Measurements from ENCODE around the gene PLXDC2.

The PLXDC2 gene

GRCh38 chr10:19865676-19866075 is 49.4 kb downstream of the PLXDC2 start:
- in situ Hi-C loops (cut with MboI; ENCODE audit: low pct_unique_long_range_greater_than_20kb, low sequenced_read_pairs, unreplicated experiment), result no loop called here
- no peak for TF ChIP-seq CTCF (IDR thresholded peaks at IDR 0.05; ENCODE audit: extremely low read depth, insufficient read depth, missing control alignments)
- DNase-seq (ENCODE audit: low spot score), result no peak

- no peak for DNase-seq (ENCODE audit: low spot score)
- TF ChIP-seq CTCF (IDR thresholded peaks at IDR 0.05; ENCODE audit: extremely low read depth, insufficient read depth, missing control alignments), result no peak
- in situ Hi-C loops (cut with MboI; ENCODE audit: low pct_unique_long_range_greater_than_20kb, low sequenced_read_pairs, unreplicated experiment), result no loop called here
Observed at GRCh38 chr10:19869370-19869769, 53.1 kb downstream of the PLXDC2 start.

- in situ Hi-C loops (cut with MboI; ENCODE audit: low pct_unique_long_range_greater_than_20kb, low sequenced_read_pairs, unreplicated experiment), result no loop called here
- DNase-seq (ENCODE audit: low spot score), result no peak
- no peak for TF ChIP-seq CTCF (IDR thresholded peaks at IDR 0.05; ENCODE audit: extremely low read depth, insufficient read depth, missing control alignments)
Observed at GRCh38 chr10:19872504-19873271, 56.5 kb downstream of the PLXDC2 start.

- no peak for DNase-seq (ENCODE audit: low spot score)
- in situ Hi-C loops (cut with MboI; ENCODE audit: low pct_unique_long_range_greater_than_20kb, low sequenced_read_pairs, unreplicated experiment), result no loop called here
- no peak for TF ChIP-seq CTCF (IDR thresholded peaks at IDR 0.05; ENCODE audit: extremely low read depth, insufficient read depth, missing control alignments)
Observed at GRCh38 chr10:19874190-19874589, 58.0 kb downstream of the PLXDC2 start.

- DNase-seq (ENCODE audit: low spot score), result no peak
- no peak for TF ChIP-seq CTCF (IDR thresholded peaks at IDR 0.05; ENCODE audit: extremely low read depth, insufficient read depth, missing control alignments)
- in situ Hi-C loops (cut with MboI; ENCODE audit: low pct_unique_long_range_greater_than_20kb, low sequenced_read_pairs, unreplicated experiment), result no loop called here
Observed at GRCh38 chr10:19874791-19875190, 58.6 kb downstream of the PLXDC2 start.

GRCh38 chr10:19876570-19876969 is 60.3 kb downstream of the PLXDC2 start:
- no peak for TF ChIP-seq CTCF (IDR thresholded peaks at IDR 0.05; ENCODE audit: extremely low read depth, insufficient read depth, missing control alignments)
- no peak for DNase-seq (ENCODE audit: low spot score)
- in situ Hi-C loops (cut with MboI; ENCODE audit: low pct_unique_long_range_greater_than_20kb, low sequenced_read_pairs, unreplicated experiment), result no loop called here
